ENCODE measurements around the gene ABI1.
"Not testable (repeated sequence)": the region's sequence is repeated elsewhere in the genome, so short reads cannot be mapped to it uniquely, and the experiment has no call there.

The ABI1 gene

GRCh38 chr10:26804418-26805393 is 56.1 kb downstream of the ABI1 start:
- no peak for DNase-seq

GRCh38 chr10:26803849-26804248 is 56.9 kb downstream of the ABI1 start:
- no peak for DNase-seq

- no peak for DNase-seq
These were observed 58.2 kb downstream of the ABI1 start for GRCh38 chr10:26802527-26802926.

- no peak for DNase-seq
These were observed 58.9 kb downstream of the ABI1 start for GRCh38 chr10:26801831-26802230.

GRCh38 chr10:26801274-26801673 is 59.5 kb downstream of the ABI1 start:
- DNase-seq, result no peak

GRCh38 chr10:26800468-26800867 is 60.3 kb downstream of the ABI1 start:
- no peak for DNase-seq

- no peak for DNase-seq
These were observed 61.4 kb downstream of the ABI1 start for GRCh38 chr10:26799342-26799741.

- DNase-seq, result no peak
These were observed 62.5 kb downstream of the ABI1 start for GRCh38 chr10:26798298-26798697.

GRCh38 chr10:26797340-26797739 is 63.4 kb downstream of the ABI1 start:
- no peak for DNase-seq

GRCh38 chr10:26792758-26793495 is 67.8 kb downstream of the ABI1 start:
- DNase-seq, result no peak

GRCh38 chr10:26790221-26790995 is 70.3 kb downstream of the ABI1 start:
- no peak for DNase-seq

- DNase-seq, result not testable (repeated sequence)
These were observed 71.0 kb downstream of the ABI1 start for GRCh38 chr10:26789779-26790178.

GRCh38 chr10:26787362-26787761 is 73.4 kb downstream of the ABI1 start:
- DNase-seq, result no peak

- no peak for DNase-seq
These were observed 79.0 kb downstream of the ABI1 start for GRCh38 chr10:26781797-26782196.

- DNase-seq, result no peak
These were observed 79.8 kb downstream of the ABI1 start for GRCh38 chr10:26780793-26781601.

- no peak for DNase-seq
These were observed 80.5 kb downstream of the ABI1 start for GRCh38 chr10:26780106-26780792.

- no peak for DNase-seq
These were observed 81.4 kb downstream of the ABI1 start for GRCh38 chr10:26779176-26779860.

- DNase-seq, result no peak
These were observed 83.1 kb downstream of the ABI1 start for GRCh38 chr10:26777686-26778085.

- no peak for DNase-seq
These were observed 84.5 kb downstream of the ABI1 start for GRCh38 chr10:26776258-26776657.

GRCh38 chr10:26773633-26774032 is 87.1 kb downstream of the ABI1 start:
- DNase-seq, result no peak

- no peak for DNase-seq
These were observed 90.7 kb downstream of the ABI1 start for GRCh38 chr10:26770069-26770468.
